ENCODE results near the gene PRKG1.

DNA sequence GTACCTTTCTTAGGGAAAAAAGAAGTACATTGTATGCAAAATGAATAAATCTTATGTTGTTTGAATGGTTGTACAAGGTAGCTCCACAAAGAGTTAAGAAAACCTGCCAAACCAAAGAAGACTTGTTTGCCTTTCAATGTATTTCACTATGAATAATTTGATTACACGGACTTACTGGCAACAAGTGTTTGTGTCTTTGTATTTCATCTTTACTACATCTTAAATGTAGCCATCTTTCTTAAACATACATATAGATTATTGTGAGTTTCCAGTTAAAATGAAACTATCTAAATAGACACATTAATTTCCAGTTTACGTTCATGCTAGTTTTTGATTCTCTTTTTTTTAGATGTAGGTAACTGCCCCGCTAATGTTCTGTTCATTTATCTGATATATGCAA is 2.8 kb downstream of the PRKG1 start:
- TF ChIP-seq, protein P1, sequence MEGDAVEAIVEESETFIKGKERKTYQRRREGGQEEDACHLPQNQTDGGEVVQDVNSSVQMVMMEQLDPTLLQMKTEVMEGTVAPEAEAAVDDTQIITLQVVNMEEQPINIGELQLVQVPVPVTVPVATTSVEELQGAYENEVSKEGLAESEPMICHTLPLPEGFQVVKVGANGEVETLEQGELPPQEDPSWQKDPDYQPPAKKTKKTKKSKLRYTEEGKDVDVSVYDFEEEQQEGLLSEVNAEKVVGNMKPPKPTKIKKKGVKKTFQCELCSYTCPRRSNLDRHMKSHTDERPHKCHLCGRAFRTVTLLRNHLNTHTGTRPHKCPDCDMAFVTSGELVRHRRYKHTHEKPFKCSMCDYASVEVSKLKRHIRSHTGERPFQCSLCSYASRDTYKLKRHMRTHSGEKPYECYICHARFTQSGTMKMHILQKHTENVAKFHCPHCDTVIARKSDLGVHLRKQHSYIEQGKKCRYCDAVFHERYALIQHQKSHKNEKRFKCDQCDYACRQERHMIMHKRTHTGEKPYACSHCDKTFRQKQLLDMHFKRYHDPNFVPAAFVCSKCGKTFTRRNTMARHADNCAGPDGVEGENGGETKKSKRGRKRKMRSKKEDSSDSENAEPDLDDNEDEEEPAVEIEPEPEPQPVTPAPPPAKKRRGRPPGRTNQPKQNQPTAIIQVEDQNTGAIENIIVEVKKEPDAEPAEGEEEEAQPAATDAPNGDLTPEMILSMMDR (IDR thresholded peaks at IDR 0.05; ENCODE audit: borderline replicate concordance, extremely low read depth, low read length, poor library complexity, severe bottlenecking) = no peak
- TF ChIP-seq EZH2 (IDR thresholded peaks at IDR 0.05; ENCODE audit: borderline replicate concordance, low read depth, low read length, severe bottlenecking) = no peak
